ENCODE measurements around the gene MERTK.

DNA sequence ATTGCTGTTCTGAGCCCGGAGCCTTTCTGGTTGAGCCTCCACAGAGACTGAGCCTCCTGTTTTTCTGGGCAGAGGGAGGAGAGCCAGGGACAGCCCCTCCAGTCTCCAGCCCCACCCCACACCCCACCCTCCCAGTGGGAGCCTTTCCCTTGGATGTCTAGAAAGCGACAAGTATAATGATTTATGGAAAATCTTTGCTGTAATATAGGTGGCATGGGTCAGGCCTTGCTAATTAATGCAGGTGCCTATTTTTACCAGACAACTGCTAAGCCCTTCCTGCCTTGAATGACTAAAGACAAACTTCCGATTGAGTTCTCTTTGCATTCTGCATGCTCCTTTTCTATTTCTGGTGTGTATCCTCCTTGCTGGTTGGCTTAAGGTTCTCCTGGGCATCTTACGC lies 43.1 kb downstream of the MERTK start:
- TF ChIP-seq, protein P1, sequence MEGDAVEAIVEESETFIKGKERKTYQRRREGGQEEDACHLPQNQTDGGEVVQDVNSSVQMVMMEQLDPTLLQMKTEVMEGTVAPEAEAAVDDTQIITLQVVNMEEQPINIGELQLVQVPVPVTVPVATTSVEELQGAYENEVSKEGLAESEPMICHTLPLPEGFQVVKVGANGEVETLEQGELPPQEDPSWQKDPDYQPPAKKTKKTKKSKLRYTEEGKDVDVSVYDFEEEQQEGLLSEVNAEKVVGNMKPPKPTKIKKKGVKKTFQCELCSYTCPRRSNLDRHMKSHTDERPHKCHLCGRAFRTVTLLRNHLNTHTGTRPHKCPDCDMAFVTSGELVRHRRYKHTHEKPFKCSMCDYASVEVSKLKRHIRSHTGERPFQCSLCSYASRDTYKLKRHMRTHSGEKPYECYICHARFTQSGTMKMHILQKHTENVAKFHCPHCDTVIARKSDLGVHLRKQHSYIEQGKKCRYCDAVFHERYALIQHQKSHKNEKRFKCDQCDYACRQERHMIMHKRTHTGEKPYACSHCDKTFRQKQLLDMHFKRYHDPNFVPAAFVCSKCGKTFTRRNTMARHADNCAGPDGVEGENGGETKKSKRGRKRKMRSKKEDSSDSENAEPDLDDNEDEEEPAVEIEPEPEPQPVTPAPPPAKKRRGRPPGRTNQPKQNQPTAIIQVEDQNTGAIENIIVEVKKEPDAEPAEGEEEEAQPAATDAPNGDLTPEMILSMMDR (IDR thresholded peaks at IDR 0.05; ENCODE audit: control extremely low read depth in 1 of 3, insufficient read depth in 1 of 3, low read depth in 1 of 3, low read length in 3 of 3): no peak
- TF ChIP-seq POLR2A (IDR thresholded peaks at IDR 0.05; ENCODE audit: control extremely low read depth in 1 of 2, low read depth in 2 of 2, low read length in 2 of 2) (no peak), SP1 (IDR thresholded peaks at IDR 0.05; ENCODE audit: low read depth, low read length) (no peak), POLR2AphosphoS5 (IDR thresholded peaks at IDR 0.05; ENCODE audit: low read depth, low read length) (no peak), CEBPB (IDR thresholded peaks at IDR 0.05; ENCODE audit: low read depth, low read length) (no peak), HDAC2 (IDR thresholded peaks at IDR 0.05; ENCODE audit: borderline replicate concordance in 1 of 2, low read depth in 2 of 2, low read length in 2 of 2) (no peak), YY1 (IDR thresholded peaks at IDR 0.05; ENCODE audit: low read depth, low read length) (no peak), EZH2 (IDR thresholded peaks at IDR 0.05; ENCODE audit: low read depth, low read length, severe bottlenecking) (no peak), RAD21 (IDR thresholded peaks at IDR 0.05 in 1 of 2, conservative IDR thresholded peaks at IDR 0.05 in 1 of 2; ENCODE audit: low read depth in 2 of 2, low read length in 2 of 2) (no peak), CREB1 (IDR thresholded peaks at IDR 0.05) (no peak), BRCA1 (IDR thresholded peaks at IDR 0.05; ENCODE audit: low read depth, low read length) (no peak), TAF7 (optimal IDR thresholded peaks at IDR 0.05; ENCODE audit: borderline replicate concordance, low read depth, low read length) (no peak), SUZ12 (IDR thresholded peaks at IDR 0.05; ENCODE audit: low read length) (no peak)
- TF ChIP-seq, protein P2, sequence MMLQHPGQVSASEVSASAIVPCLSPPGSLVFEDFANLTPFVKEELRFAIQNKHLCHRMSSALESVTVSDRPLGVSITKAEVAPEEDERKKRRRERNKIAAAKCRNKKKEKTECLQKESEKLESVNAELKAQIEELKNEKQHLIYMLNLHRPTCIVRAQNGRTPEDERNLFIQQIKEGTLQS (IDR thresholded peaks at IDR 0.05; ENCODE audit: insufficient read depth, low read depth, low read length): no peak

Measured in H1 (cell line).